ENCODE results near the gene ATXN1.

ATXN1 gene

GRCh38 chr6:16633961-16634360 lies 127.3 kb downstream of the ATXN1 start:
- ATAC-seq: no peak
- TF ChIP-seq ZC3H10 (CRISPR knock-in tag; IDR thresholded peaks at IDR 0.05) (no peak), TOX (CRISPR knock-in tag; IDR thresholded peaks at IDR 0.05; ENCODE audit: borderline replicate concordance) (no peak), TCF4 (CRISPR knock-in tag; IDR thresholded peaks at IDR 0.05; ENCODE audit: borderline replicate concordance) (no peak), OSR1 (CRISPR knock-in tag; IDR thresholded peaks at IDR 0.05) (no peak), CSRNP3 (CRISPR knock-in tag; IDR thresholded peaks at IDR 0.05) (no peak), GLIS3 (CRISPR knock-in tag; IDR thresholded peaks at IDR 0.05) (no peak), SNAI2 (CRISPR knock-in tag; IDR thresholded peaks at IDR 0.05) (no peak), ZFP30 (CRISPR knock-in tag; IDR thresholded peaks at IDR 0.05) (no peak), PPARA (CRISPR knock-in tag; IDR thresholded peaks at IDR 0.05; ENCODE audit: borderline replicate concordance) (no peak), TSHZ2 (CRISPR knock-in tag; IDR thresholded peaks at IDR 0.05) (no peak), CREB5 (CRISPR knock-in tag; IDR thresholded peaks at IDR 0.05; ENCODE audit: low read depth) (no peak), ISL1 (CRISPR knock-in tag; IDR thresholded peaks at IDR 0.05) (no peak), RARB (CRISPR knock-in tag; IDR thresholded peaks at IDR 0.05) (no peak), ZNF70 (CRISPR knock-in tag; IDR thresholded peaks at IDR 0.05) (no peak), ARNTL (CRISPR knock-in tag; IDR thresholded peaks at IDR 0.05; ENCODE audit: borderline replicate concordance, low read depth) (no peak), BACH2 (CRISPR knock-in tag; IDR thresholded peaks at IDR 0.05; ENCODE audit: borderline replicate concordance) (no peak), ZNF8 (CRISPR knock-in tag; IDR thresholded peaks at IDR 0.05) (no peak), ZFP3 (CRISPR knock-in tag; IDR thresholded peaks at IDR 0.05) (no peak), ESRRG (CRISPR knock-in tag; IDR thresholded peaks at IDR 0.05) (no peak), ZNF565 (CRISPR knock-in tag; conservative IDR thresholded peaks at IDR 0.05; ENCODE audit: low read depth) (no peak)

GRCh38 chr6:16633465-16633864 lies 127.8 kb downstream of the ATXN1 start:
- no peak for TF ChIP-seq PPARA (CRISPR knock-in tag; IDR thresholded peaks at IDR 0.05; ENCODE audit: borderline replicate concordance)
- TF ChIP-seq ZC3H10 (CRISPR knock-in tag; IDR thresholded peaks at IDR 0.05): no peak
- TF ChIP-seq ESRRG (CRISPR knock-in tag; IDR thresholded peaks at IDR 0.05): no peak
- no peak for TF ChIP-seq BACH2 (CRISPR knock-in tag; IDR thresholded peaks at IDR 0.05; ENCODE audit: borderline replicate concordance)
- TF ChIP-seq ZNF8 (CRISPR knock-in tag; IDR thresholded peaks at IDR 0.05): no peak
- no peak for TF ChIP-seq ISL1 (CRISPR knock-in tag; IDR thresholded peaks at IDR 0.05)
- no peak for TF ChIP-seq CSDC2 (CRISPR knock-in tag; IDR thresholded peaks at IDR 0.05)
- TF ChIP-seq CSRNP3 (CRISPR knock-in tag; IDR thresholded peaks at IDR 0.05): no peak
- no peak for TF ChIP-seq ZNF565 (CRISPR knock-in tag; conservative IDR thresholded peaks at IDR 0.05; ENCODE audit: low read depth)
- TF ChIP-seq PATZ1 (CRISPR knock-in tag; IDR thresholded peaks at IDR 0.05; ENCODE audit: borderline replicate concordance): no peak
- TF ChIP-seq OSR1 (CRISPR knock-in tag; IDR thresholded peaks at IDR 0.05): no peak

GRCh38 chr6:16632101-16632500 lies 129.2 kb downstream of the ATXN1 start:
- ATAC-seq: no peak
- TF ChIP-seq TCF4 (CRISPR knock-in tag; IDR thresholded peaks at IDR 0.05; ENCODE audit: borderline replicate concordance) (no peak), ESRRG (CRISPR knock-in tag; IDR thresholded peaks at IDR 0.05) (no peak), ZNF70 (CRISPR knock-in tag; IDR thresholded peaks at IDR 0.05) (no peak), CSRNP3 (CRISPR knock-in tag; IDR thresholded peaks at IDR 0.05) (no peak), ZC3H10 (CRISPR knock-in tag; IDR thresholded peaks at IDR 0.05) (no peak), SNAI2 (CRISPR knock-in tag; IDR thresholded peaks at IDR 0.05) (no peak), GLIS3 (CRISPR knock-in tag; IDR thresholded peaks at IDR 0.05) (no peak), ZNF565 (CRISPR knock-in tag; conservative IDR thresholded peaks at IDR 0.05; ENCODE audit: low read depth) (no peak), PATZ1 (CRISPR knock-in tag; IDR thresholded peaks at IDR 0.05; ENCODE audit: borderline replicate concordance) (no peak), ZNF8 (CRISPR knock-in tag; IDR thresholded peaks at IDR 0.05) (no peak)

More at GRCh38 chr6:16633465-16633864, 127.8 kb downstream of the ATXN1 start:
- no peak for ATAC-seq
